OCI-LY3 (cell line): ENCODE results near the gene TALDO1.

Experiments used
- H2AFZ ChIP-seq: fragments of 200-600, 300-600 bp; shearing (Covaris generic); 2 replicates; pipeline ENCODE4 v1.6.0; 2014; ENCODE audit warnings: antibody characterized with exemption, low read depth, low read length
- H3K27ac ChIP-seq: fragments of 200-600, 300-600 bp; sonication (generic); 2 replicates; pipeline ENCODE4 v1.5.1; 2014; ENCODE audit warnings: mild to moderate bottlenecking, low read length, moderate library complexity, mixed read lengths
- H3K27me3 ChIP-seq: fragments of 200-600, 300-600 bp; sonication (generic); 2 replicates; pipeline ENCODE4 v1.6.1; 2014; ENCODE audit warnings: low read depth, low read length, mixed read lengths
- H3K36me3 ChIP-seq: fragments of 200-600, 300-600 bp; sonication (generic); replicated peaks from 2 replicates; pipeline ENCODE3; 2014; ENCODE audit warnings: low read depth, low read length, mixed read lengths
- H3K4me1 ChIP-seq: fragments of 300-600, 200-600 bp; sonication (generic); 2 replicates; pipeline ENCODE4 v1.6.1; 2014; ENCODE audit warnings: low read length, mixed read lengths
- H3K4me2 ChIP-seq: fragments of 200-600, 300-600 bp; sonication (generic); 2 replicates; pipeline ENCODE4 v1.6.1; 2014; ENCODE audit warnings: low read length, mixed read lengths
- H3K4me3 ChIP-seq: fragments of 300-600, 200-600 bp; sonication (generic); 2 replicates; pipeline ENCODE4 v1.5.1; 2014; ENCODE audit warnings: antibody characterized with exemption, mild to moderate bottlenecking, low read length, moderate library complexity
- H3K79me2 ChIP-seq: fragments of 300-600, 200-600 bp; shearing (Covaris generic); 2 replicates; pipeline ENCODE4 v1.6.1; 2014; ENCODE audit warnings: mild to moderate bottlenecking, low read length, mixed read lengths
- H3K9ac ChIP-seq: fragments of 300-600, 200-600 bp; shearing (Covaris generic); 2 replicates; pipeline ENCODE4 v1.6.0; 2014; ENCODE audit warnings: mild to moderate bottlenecking, low read length, moderate library complexity
- H3K9me3 ChIP-seq: fragments of 200-600, 300-600 bp; shearing (Covaris generic); 2 replicates; pipeline ENCODE4 v1.6.1; 2014; ENCODE audit warnings: low read length, mixed read lengths; ENCODE audit not compliant: insufficient read depth
- H4K20me1 ChIP-seq: fragments of 200-600, 300-600 bp; sonication (generic); 2 replicates; pipeline ENCODE4 v1.6.1; 2016; ENCODE audit warnings: low read length, mixed read lengths; ENCODE audit not compliant: insufficient read depth
- EZH2phosphoT487 ChIP-seq: fragments of 200-600 bp; shearing (Covaris generic); IDR thresholded peaks from 2 replicates; pipeline ENCODE4 v1.6.1; 2018; ENCODE audit warnings: antibody characterized with exemption, mixed run types, low read depth
- TF ChIP-seq, protein P1 (sequence below): fragments of 200-600, 300-600 bp; sonication (generic); IDR thresholded peaks from 2 replicates; pipeline ENCODE4 v1.5.1; 2014; ENCODE audit warnings: antibody characterized with exemption, low read length, low read depth

The TALDO1 gene

GRCh38 chr11:704228-704674, 43.0 kb upstream of the TALDO1 start:
- no peaks in the 10 kb centered on the region for H3K4me1 ChIP-seq
- no peak overlapping the region for H3K9ac ChIP-seq
- TF ChIP-seq, protein P1, sequence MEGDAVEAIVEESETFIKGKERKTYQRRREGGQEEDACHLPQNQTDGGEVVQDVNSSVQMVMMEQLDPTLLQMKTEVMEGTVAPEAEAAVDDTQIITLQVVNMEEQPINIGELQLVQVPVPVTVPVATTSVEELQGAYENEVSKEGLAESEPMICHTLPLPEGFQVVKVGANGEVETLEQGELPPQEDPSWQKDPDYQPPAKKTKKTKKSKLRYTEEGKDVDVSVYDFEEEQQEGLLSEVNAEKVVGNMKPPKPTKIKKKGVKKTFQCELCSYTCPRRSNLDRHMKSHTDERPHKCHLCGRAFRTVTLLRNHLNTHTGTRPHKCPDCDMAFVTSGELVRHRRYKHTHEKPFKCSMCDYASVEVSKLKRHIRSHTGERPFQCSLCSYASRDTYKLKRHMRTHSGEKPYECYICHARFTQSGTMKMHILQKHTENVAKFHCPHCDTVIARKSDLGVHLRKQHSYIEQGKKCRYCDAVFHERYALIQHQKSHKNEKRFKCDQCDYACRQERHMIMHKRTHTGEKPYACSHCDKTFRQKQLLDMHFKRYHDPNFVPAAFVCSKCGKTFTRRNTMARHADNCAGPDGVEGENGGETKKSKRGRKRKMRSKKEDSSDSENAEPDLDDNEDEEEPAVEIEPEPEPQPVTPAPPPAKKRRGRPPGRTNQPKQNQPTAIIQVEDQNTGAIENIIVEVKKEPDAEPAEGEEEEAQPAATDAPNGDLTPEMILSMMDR, result no peak
- TF ChIP-seq EZH2phosphoT487, result no peak
- no peaks in the 10 kb centered on the region for H3K9me3 ChIP-seq
- H3K79me2 ChIP-seq, result no peaks in the 10 kb centered on the region
- no peak overlapping the region for H2AFZ ChIP-seq
- no peak overlapping the region for H3K4me3 ChIP-seq
- H4K20me1 ChIP-seq, result no peaks in the 10 kb centered on the region
- H3K36me3 ChIP-seq, result no peaks in the 10 kb centered on the region
- no peaks in the 10 kb centered on the region for H3K27me3 ChIP-seq
- H3K27ac ChIP-seq, result no peak overlapping the region
- no peak overlapping the region for H3K4me2 ChIP-seq

DNA sequence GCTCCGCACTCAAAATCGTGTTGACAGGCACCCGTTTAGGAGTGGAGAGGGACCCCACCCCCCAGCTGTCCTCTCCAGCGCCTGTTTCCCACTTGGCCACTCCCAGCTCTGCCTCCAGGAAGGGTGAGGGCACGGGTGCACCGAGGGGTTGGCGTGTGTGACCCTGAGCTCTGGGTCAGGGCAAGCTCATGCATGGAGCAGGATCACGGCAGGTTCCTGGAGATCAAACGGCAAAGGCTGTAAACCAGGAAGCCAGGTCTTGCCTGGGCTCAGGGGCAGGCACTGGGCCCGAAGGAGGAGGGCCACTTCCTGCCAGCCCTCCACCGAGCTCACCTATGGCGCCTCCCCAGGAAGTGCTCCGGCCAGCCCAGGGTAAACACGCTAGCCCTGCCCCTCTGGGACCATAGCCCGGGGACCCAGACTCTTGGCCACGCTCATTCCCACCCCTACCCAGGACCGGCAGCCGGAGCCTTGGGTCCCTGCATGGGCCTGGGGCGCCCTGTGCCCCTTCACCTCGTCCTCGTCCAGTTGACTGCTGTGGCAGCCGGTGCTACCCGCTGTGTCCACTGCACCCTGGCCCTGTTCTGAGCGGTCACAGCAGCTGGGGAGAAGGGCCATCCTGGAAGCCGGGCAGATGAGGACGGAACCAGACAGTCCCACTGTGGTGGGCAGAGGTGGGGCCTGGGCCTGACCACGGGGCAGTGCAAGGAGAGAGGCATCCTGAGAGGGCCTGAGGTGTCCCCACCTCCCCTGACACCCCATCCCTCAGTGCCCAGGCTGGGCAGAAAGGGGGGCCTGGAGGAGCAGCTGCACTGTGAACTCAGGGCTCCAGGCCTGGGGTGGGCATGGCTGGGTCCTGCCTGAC, 42.3 kb upstream of the TALDO1 start:
- Histone ChIP-seq H4K20me1 (no peaks in the 10 kb centered on the region), H3K36me3 (no peaks in the 10 kb centered on the region), H3K4me2 (no peak overlapping the region), H3K4me3 (no peak overlapping the region), H3K9ac (no peak overlapping the region), H2AFZ (no peak overlapping the region), H3K79me2 (no peaks in the 10 kb centered on the region), H3K4me1 (no peaks in the 10 kb centered on the region), H3K9me3 (no peaks in the 10 kb centered on the region), H3K27ac (no peak overlapping the region), H3K27me3 (no peaks in the 10 kb centered on the region; the same call in 1 of the 2 replicates)
- TF ChIP-seq, protein P1, result no peak
- no peak for TF ChIP-seq EZH2phosphoT487

GRCh38 chr11:705646-706438, 41.4 kb upstream of the TALDO1 start, which contains the start of gene EPS8L2:
TSS of gene EPS8L2 (plus strand) at chr11:706231. CDS start at chr11:709408, 3,177 bp downstream.
- H2AFZ ChIP-seq, result no peak within 1 kb of the TSS
- no peaks in the 10 kb centered on the region for H3K9me3 ChIP-seq
- no peak within 1 kb of the TSS for H3K4me2 ChIP-seq
- no peaks in the 10 kb centered on the region for H3K79me2 ChIP-seq
- H3K4me3 ChIP-seq, result no peak within 1 kb of the TSS
- no peak within 1 kb of the TSS for H3K9ac ChIP-seq
- no peak for TF ChIP-seq EZH2phosphoT487
- TF ChIP-seq, protein P1, result no peak
- no peaks in the 10 kb centered on the region for H4K20me1 ChIP-seq
- H3K4me1 ChIP-seq, result peaks cover 8% of the 10 kb centered on the region
- peaks cover 4% of the 10 kb centered on the region; the same call in 1 of the 2 replicates for H3K27me3 ChIP-seq
- no peaks in the 10 kb centered on the region for H3K36me3 ChIP-seq
- H3K27ac ChIP-seq, result no peak within 1 kb of the TSS

GRCh38 chr11:706439-706956, 40.8 kb upstream of the TALDO1 start:
- no peak overlapping the region for H3K4me3 ChIP-seq
- H3K9me3 ChIP-seq, result no peaks in the 10 kb centered on the region
- no peak overlapping the region for H3K4me2 ChIP-seq
- H3K9ac ChIP-seq, result no peak overlapping the region
- no peaks in the 10 kb centered on the region for H4K20me1 ChIP-seq
- H3K36me3 ChIP-seq, result no peaks in the 10 kb centered on the region
- H3K27ac ChIP-seq, result no peak overlapping the region
- H3K79me2 ChIP-seq, result no peaks in the 10 kb centered on the region
- peaks cover 4% of the 10 kb centered on the region; the same call in 1 of the 2 replicates for H3K27me3 ChIP-seq
- TF ChIP-seq, protein P1, result no peak
- TF ChIP-seq EZH2phosphoT487, result no peak
- peaks cover 13% of the 10 kb centered on the region for H3K4me1 ChIP-seq
- H2AFZ ChIP-seq, result no peak overlapping the region
